T-helper 2 cell treated with Interferon-gamma antibody and Interleukin-4, amounts not matched to agents 5 μg/mL and 100 μg/mL, for 36 hours (primary cell): ENCODE results near the gene DOK4.

Source experiments
- DNase-seq: peaks from one replicate; pipeline ENCODE4 v3.0.0; 2021; ENCODE audit warnings: low spot score
- H3K27ac Mint-ChIP-seq: one replicate; pipeline ENCODE4 v1.8.0; 2021; ENCODE audit warnings: mild to moderate bottlenecking, mixed read lengths
- H3K27me3 Mint-ChIP-seq: one replicate; pipeline ENCODE4 v1.8.0; 2021; ENCODE audit warnings: low read depth, mixed read lengths
- H3K36me3 Mint-ChIP-seq: one replicate; pipeline ENCODE4 v1.8.0; 2021; ENCODE audit warnings: low read depth, mixed read lengths
- H3K4me1 Mint-ChIP-seq: one replicate; pipeline ENCODE4 v1.8.0; 2021; ENCODE audit warnings: low read depth, mixed read lengths
- H3K4me3 Mint-ChIP-seq: one replicate; pipeline ENCODE4 v1.8.0; 2022; ENCODE audit warnings: mild to moderate bottlenecking, moderate library complexity, mixed read lengths
- H3K9me3 Mint-ChIP-seq: one replicate; pipeline ENCODE4 v1.8.0; 2021; ENCODE audit warnings: mixed read lengths

The DOK4 gene

GRCh38 chr16:57482845-57483545 is 3.3 kb downstream of the DOK4 start:
- Mint-ChIP-seq H3K9me3 (no peaks in the 10 kb centered on the region), H3K4me1 (peaks cover 10% of the 10 kb centered on the region), H3K36me3 (no peaks in the 10 kb centered on the region), H3K4me3 (no peak overlapping the region), H3K27me3 (peaks cover 11% of the 10 kb centered on the region), H3K27ac (no peak overlapping the region)
- DNase-seq, result no peak

GRCh38 chr16:57481421-57481820 is 4.9 kb downstream of the DOK4 start:
- Mint-ChIP-seq H3K36me3 (no peaks in the 10 kb centered on the region), H3K4me1 (peaks cover 8% of the 10 kb centered on the region), H3K9me3 (no peaks in the 10 kb centered on the region), H3K27me3 (peaks cover 11% of the 10 kb centered on the region), H3K27ac (no peak overlapping the region), H3K4me3 (no peak overlapping the region)
- no peak for DNase-seq

- Mint-ChIP-seq H3K36me3 (no peaks in the 10 kb centered on the region), H3K27ac (no peak overlapping the region), H3K4me3 (no peak overlapping the region), H3K9me3 (no peaks in the 10 kb centered on the region), H3K4me1 (peaks cover 11% of the 10 kb centered on the region), H3K27me3 (peaks cover 11% of the 10 kb centered on the region)
- no peak for DNase-seq
Observed at GRCh38 chr16:57480754-57481230, 5.5 kb downstream of the DOK4 start.

GRCh38 chr16:57479976-57480753 is 6.1 kb downstream of the DOK4 start:
- H3K4me3 Mint-ChIP-seq, result no peak overlapping the region
- H3K27ac Mint-ChIP-seq, result no peak overlapping the region
- no peaks in the 10 kb centered on the region for H3K36me3 Mint-ChIP-seq
- H3K9me3 Mint-ChIP-seq, result no peaks in the 10 kb centered on the region
- H3K27me3 Mint-ChIP-seq, result peaks cover 8% of the 10 kb centered on the region
- H3K4me1 Mint-ChIP-seq, result peaks cover 10% of the 10 kb centered on the region
- DNase-seq, result no peak

- Mint-ChIP-seq H3K9me3 (no peaks in the 10 kb centered on the region), H3K27me3 (peaks cover 3% of the 10 kb centered on the region), H3K36me3 (no peaks in the 10 kb centered on the region), H3K4me3 (no peak overlapping the region), H3K27ac (peak overlapping the region; percentile 31), H3K4me1 (peaks cover 10% of the 10 kb centered on the region)
- DNase-seq, result no peak
Observed at GRCh38 chr16:57479205-57479975, 6.9 kb downstream of the DOK4 start.

- Mint-ChIP-seq H3K9me3 (no peaks in the 10 kb centered on the region), H3K27me3 (peaks cover 3% of the 10 kb centered on the region), H3K4me1 (peaks cover 10% of the 10 kb centered on the region), H3K27ac (no peak overlapping the region), H3K36me3 (no peaks in the 10 kb centered on the region), H3K4me3 (no peak overlapping the region)
- no peak for DNase-seq
Observed at GRCh38 chr16:57478396-57479204, 7.7 kb downstream of the DOK4 start.

GRCh38 chr16:57477531-57478202 is 8.6 kb downstream of the DOK4 start:
- H3K36me3 Mint-ChIP-seq, result no peaks in the 10 kb centered on the region
- H3K4me1 Mint-ChIP-seq, result peaks cover 10% of the 10 kb centered on the region
- H3K9me3 Mint-ChIP-seq, result no peaks in the 10 kb centered on the region
- no peak overlapping the region for H3K4me3 Mint-ChIP-seq
- no peak overlapping the region for H3K27ac Mint-ChIP-seq
- peaks cover 3% of the 10 kb centered on the region for H3K27me3 Mint-ChIP-seq
- no peak for DNase-seq

- H3K4me3 Mint-ChIP-seq, result peak overlapping the region; percentile 49
Observed at GRCh38 chr16:57476546-57477410, 9.5 kb downstream of the DOK4 start.

GRCh38 chr16:57475711-57476339 is 10.5 kb downstream of the DOK4 start:
- Mint-ChIP-seq H3K4me3 (peak overlapping the region; percentile 49), H3K27me3 (peaks cover 3% of the 10 kb centered on the region), H3K9me3 (no peaks in the 10 kb centered on the region), H3K27ac (peak overlapping the region; percentile 65), H3K4me1 (peaks cover 10% of the 10 kb centered on the region), H3K36me3 (peaks cover 6% of the 10 kb centered on the region)
- DNase-seq, result peak; percentile 87

More at GRCh38 chr16:57476546-57477410, 9.5 kb downstream of the DOK4 start:
- no peak for DNase-seq
- peaks cover 10% of the 10 kb centered on the region for H3K4me1 Mint-ChIP-seq
- peaks cover 4% of the 10 kb centered on the region for H3K36me3 Mint-ChIP-seq
- H3K27me3 Mint-ChIP-seq, result peaks cover 3% of the 10 kb centered on the region
- peak overlapping the region; percentile 69 for H3K27ac Mint-ChIP-seq
- no peaks in the 10 kb centered on the region for H3K9me3 Mint-ChIP-seq

- no peak for DNase-seq
- H3K4me3 Mint-ChIP-seq, result peak overlapping the region; percentile 34
- peaks cover 3% of the 10 kb centered on the region for H3K27me3 Mint-ChIP-seq
- H3K4me1 Mint-ChIP-seq, result peaks cover 10% of the 10 kb centered on the region
- peaks cover 11% of the 10 kb centered on the region for H3K36me3 Mint-ChIP-seq
- peak overlapping the region; percentile 36 for H3K27ac Mint-ChIP-seq
- H3K9me3 Mint-ChIP-seq, result no peaks in the 10 kb centered on the region
Observed at GRCh38 chr16:57474671-57475661, 11.3 kb downstream of the DOK4 start.

GRCh38 chr16:57473906-57474305 is 12.4 kb downstream of the DOK4 start:
- Mint-ChIP-seq H3K4me3 (no peak overlapping the region), H3K36me3 (peaks cover 18% of the 10 kb centered on the region), H3K27ac (no peak overlapping the region), H3K4me1 (peaks cover 10% of the 10 kb centered on the region), H3K9me3 (no peaks in the 10 kb centered on the region), H3K27me3 (peaks cover 3% of the 10 kb centered on the region)
- no peak for DNase-seq
